Hepatocyte (in vitro differentiated cells): Measurements from ENCODE around the gene NAB1.

ENCODE experiments used
- EZH2 ChIP-seq: fragments of 200-600 bp; sonication (generic); IDR thresholded peaks from 2 replicates; pipeline ENCODE4 v1.6.1; 2016; ENCODE audit warnings: antibody characterized with exemption, mild to moderate bottlenecking, borderline replicate concordance
- EZH2phosphoT487 ChIP-seq: fragments of 200-600 bp; sonication (generic); IDR thresholded peaks from one replicate; pipeline ENCODE4 v1.6.1; 2018; ENCODE audit warnings: antibody characterized with exemption, mild to moderate bottlenecking, low read depth, moderate library complexity; ENCODE audit not compliant: unreplicated experiment, severe bottlenecking
- TF ChIP-seq, protein P1 (sequence below): fragments of 200-600 bp; sonication (generic); IDR thresholded peaks from 2 replicates; pipeline ENCODE4 v1.5.1; 2016; ENCODE audit warnings: antibody characterized with exemption, mild to moderate bottlenecking; ENCODE audit not compliant: poor library complexity

DNA sequence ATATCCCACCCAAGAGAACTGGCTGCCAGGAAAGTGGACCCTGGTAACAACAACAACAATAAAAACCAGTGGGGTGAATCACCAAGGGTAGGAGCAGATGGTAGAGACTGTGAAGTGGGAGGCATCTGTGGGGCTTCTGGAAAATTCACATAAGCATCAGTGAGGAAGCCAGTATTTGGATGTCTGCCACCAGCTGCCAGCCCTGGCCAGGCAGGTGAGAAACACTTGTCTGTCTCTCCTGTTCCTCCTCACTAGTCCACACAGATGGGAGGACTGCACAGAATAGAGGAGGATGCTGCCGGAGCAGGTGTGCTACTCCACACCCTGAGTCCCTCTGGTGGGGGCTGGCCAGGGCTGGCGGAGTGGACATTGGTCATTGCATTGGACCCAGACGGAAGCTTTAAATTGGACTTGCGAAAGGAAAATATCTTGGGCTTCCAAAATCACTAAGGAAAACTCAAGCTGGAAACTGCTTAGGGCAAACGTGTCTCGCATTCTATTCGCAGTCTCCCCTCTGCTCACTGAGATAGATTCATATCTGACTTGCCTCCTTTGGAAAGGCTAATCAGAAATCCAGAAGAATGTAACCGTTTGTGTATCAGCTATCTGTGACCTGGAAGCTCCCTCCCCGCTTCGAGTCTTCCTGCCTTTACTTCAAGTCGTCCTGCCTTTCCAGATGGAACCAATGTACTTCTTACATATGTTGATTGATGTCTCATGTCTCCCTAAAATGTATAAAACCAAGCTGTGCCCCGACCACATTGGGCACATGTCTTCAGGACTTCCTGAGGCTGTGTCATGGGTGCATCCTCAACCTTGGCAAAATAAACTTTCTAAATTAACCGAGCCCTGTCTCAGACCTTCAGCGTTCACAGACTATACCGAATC, 69.1 kb downstream of the NAB1 start:
- TF ChIP-seq, protein P1, sequence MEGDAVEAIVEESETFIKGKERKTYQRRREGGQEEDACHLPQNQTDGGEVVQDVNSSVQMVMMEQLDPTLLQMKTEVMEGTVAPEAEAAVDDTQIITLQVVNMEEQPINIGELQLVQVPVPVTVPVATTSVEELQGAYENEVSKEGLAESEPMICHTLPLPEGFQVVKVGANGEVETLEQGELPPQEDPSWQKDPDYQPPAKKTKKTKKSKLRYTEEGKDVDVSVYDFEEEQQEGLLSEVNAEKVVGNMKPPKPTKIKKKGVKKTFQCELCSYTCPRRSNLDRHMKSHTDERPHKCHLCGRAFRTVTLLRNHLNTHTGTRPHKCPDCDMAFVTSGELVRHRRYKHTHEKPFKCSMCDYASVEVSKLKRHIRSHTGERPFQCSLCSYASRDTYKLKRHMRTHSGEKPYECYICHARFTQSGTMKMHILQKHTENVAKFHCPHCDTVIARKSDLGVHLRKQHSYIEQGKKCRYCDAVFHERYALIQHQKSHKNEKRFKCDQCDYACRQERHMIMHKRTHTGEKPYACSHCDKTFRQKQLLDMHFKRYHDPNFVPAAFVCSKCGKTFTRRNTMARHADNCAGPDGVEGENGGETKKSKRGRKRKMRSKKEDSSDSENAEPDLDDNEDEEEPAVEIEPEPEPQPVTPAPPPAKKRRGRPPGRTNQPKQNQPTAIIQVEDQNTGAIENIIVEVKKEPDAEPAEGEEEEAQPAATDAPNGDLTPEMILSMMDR: no peak
- TF ChIP-seq EZH2phosphoT487 (no peak), EZH2 (no peak)
